Stomach (tissue), 9 donors: ENCODE measurements around the gene STARD3. TPM values are rescaled to one million over a fixed set of nuclear protein-coding genes. Genes with fewer than 3 reads are reported as not detected.
A peak's percentile ranks its signal among the peaks of the same experiment; 100 is the strongest.

Experiments used
- DNase-seq, 2 donors: peaks; one replicate each; pipeline versions ENCODE4 v3.0.0 to v3.0.0-alpha.2; 2013 to 2019
- H3K27ac ChIP-seq, 5 donors: fragments of 200-600 bp in 4 of 5; sonication (generic) in 4 of 5; one replicate each; pipeline ENCODE4 v1.5.1; 2013 to 2019; ENCODE audit warnings: mild to moderate bottlenecking in 1 of 5, moderate library complexity in 1 of 5
- H3K27me3 ChIP-seq, 3 donors: fragments of 200-600 bp; sonication (generic); one replicate each; pipeline ENCODE4 v1.5.1; 2017 to 2019; ENCODE audit warnings: mixed run types in 1 of 3
- H3K36me3 ChIP-seq, 4 donors: fragments of 200-600 bp; sonication (generic); 1 replicate in 3 of 4; 2 replicates in 1 of 4; pipeline ENCODE4 v1.5.1; 2016 to 2019
- H3K4me1 ChIP-seq, 4 donors: fragments of 200-600 bp; sonication (generic); one replicate each; pipeline ENCODE4 v1.5.1; 2016 to 2019
- H3K4me3 ChIP-seq, 4 donors: fragments of 200-600 bp; sonication (generic) in 3 of 4; one replicate each; pipeline ENCODE4 v1.5.1; 2016 to 2019; ENCODE audit warnings: mild to moderate bottlenecking in 1 of 4
- H3K9me3 ChIP-seq, 4 donors: fragments of 200-600 bp; sonication (generic); one replicate each; pipeline ENCODE4 v1.5.1; 2016 to 2019
- EP300 ChIP-seq: sonication (generic); formaldehyde crosslinking; IDR thresholded peaks from one replicate; pipeline ENCODE4 v1.6.1; 2017; ENCODE audit warnings: antibody characterized with exemption
- POLR2A ChIP-seq, 4 donors: fragments of 450-650 bp; IDR thresholded peaks; one replicate each; pipeline ENCODE4 v1.6.1; 2016; ENCODE audit warnings: antibody characterized with exemption in 4 of 4, control low read depth in 2 of 4, mild to moderate bottlenecking in 1 of 4, moderate library complexity in 1 of 4
- POLR2AphosphoS5 ChIP-seq, 3 donors: sonication (generic); formaldehyde crosslinking; IDR thresholded peaks; one replicate each; pipeline ENCODE4 v1.6.1; 2016; ENCODE audit warnings: antibody characterized with exemption in 3 of 3
- WGBS, 5 donors: extraction: QIAGEN DNeasy Blood & Tissue Kit in 3 of 5; methylation state at CpG; one replicate each; pipeline versions ENCODE4 v1.1.5 to v1.1.7; 2013 to 2018; 5-methylcytosine and 5-hydroxymethylcytosine counted together
- intact Hi-C: fragments of 100-400 bp; cut with DNase I; formaldehyde crosslinking; loops from one replicate; pipeline ENCODE4 v1.15.1; 2023; ENCODE audit warnings: low total_unique reads
- polyA plus RNA-seq, 3 donors: library from polyadenylated mRNA; stranded (reverse); fragments of 200-250 nt; gene quantifications; one replicate each; pipeline ENCODE4 v1.2.3, GENCODE V29; 2013
- total RNA-seq, 5 donors: library from RNA; depleted of rRNA; stranded (reverse); fragments of >200 nt; gene quantifications; one replicate each; pipeline versions ENCODE4 v1.1.0 to v1.2.3, GENCODE V29; 2014 to 2016
- TF ChIP-seq, protein P1 (sequence below), 7 experiments: fragments of 450-650 bp in 4 of 7; fragments of 200-600 bp in 3 of 7; sonication (generic) in 3 of 7; IDR thresholded peaks; one replicate each; pipeline ENCODE4 v1.5.1; 2016 to 2019; ENCODE audit warnings: antibody characterized with exemption in 7 of 7, control low read depth in 2 of 7, mild to moderate bottlenecking in 1 of 7
- donor health status: healthy with polysubstance abuse.
- donor health status: Bipolar disorder and iron deficiency.
- donor health status: healthy.

Gene STARD3
- total and polyA plus RNA-seq, 8 donors: 26.4 to 1,091 (median 52.0) TPM

GRCh38 chr17:39666601-39667261 is 29.8 kb downstream of the STARD3 start:
- Histone ChIP-seq H3K9me3 (no peaks in the 10 kb centered on the region), H3K36me3 (peaks cover 0 to 14% (median 11%) of the 10 kb centered on the region in 4 donors), H3K4me1 (peaks cover 55 to 81% (median 72%) of the 10 kb centered on the region in 4 donors), H3K27me3 (peaks cover 0 to 71% (median 45%) of the 10 kb centered on the region in 3 donors), H3K27ac (peak overlapping the region in 4 of 5 donors; percentile 10 to 82 (median 50)), H3K4me3 (peak overlapping the region in 1 of 4 donors; percentile 42)
- DNase-seq: peak in 1 of 2 donors; percentile 56
- TF ChIP-seq, protein P1, sequence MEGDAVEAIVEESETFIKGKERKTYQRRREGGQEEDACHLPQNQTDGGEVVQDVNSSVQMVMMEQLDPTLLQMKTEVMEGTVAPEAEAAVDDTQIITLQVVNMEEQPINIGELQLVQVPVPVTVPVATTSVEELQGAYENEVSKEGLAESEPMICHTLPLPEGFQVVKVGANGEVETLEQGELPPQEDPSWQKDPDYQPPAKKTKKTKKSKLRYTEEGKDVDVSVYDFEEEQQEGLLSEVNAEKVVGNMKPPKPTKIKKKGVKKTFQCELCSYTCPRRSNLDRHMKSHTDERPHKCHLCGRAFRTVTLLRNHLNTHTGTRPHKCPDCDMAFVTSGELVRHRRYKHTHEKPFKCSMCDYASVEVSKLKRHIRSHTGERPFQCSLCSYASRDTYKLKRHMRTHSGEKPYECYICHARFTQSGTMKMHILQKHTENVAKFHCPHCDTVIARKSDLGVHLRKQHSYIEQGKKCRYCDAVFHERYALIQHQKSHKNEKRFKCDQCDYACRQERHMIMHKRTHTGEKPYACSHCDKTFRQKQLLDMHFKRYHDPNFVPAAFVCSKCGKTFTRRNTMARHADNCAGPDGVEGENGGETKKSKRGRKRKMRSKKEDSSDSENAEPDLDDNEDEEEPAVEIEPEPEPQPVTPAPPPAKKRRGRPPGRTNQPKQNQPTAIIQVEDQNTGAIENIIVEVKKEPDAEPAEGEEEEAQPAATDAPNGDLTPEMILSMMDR (IDR thresholded peaks at IDR 0.05): no peak
- TF ChIP-seq POLR2AphosphoS5 (IDR thresholded peaks at IDR 0.05): no peak
- no peak for TF ChIP-seq POLR2A (IDR thresholded peaks at IDR 0.05)
- TF ChIP-seq EP300: no peak
- intact Hi-C loops: no loop called here
- WGBS, 5 donors: 58 to 75% (median 63%) methylated on average over 4 to 11 of the region's 11 CpGs

DNA sequence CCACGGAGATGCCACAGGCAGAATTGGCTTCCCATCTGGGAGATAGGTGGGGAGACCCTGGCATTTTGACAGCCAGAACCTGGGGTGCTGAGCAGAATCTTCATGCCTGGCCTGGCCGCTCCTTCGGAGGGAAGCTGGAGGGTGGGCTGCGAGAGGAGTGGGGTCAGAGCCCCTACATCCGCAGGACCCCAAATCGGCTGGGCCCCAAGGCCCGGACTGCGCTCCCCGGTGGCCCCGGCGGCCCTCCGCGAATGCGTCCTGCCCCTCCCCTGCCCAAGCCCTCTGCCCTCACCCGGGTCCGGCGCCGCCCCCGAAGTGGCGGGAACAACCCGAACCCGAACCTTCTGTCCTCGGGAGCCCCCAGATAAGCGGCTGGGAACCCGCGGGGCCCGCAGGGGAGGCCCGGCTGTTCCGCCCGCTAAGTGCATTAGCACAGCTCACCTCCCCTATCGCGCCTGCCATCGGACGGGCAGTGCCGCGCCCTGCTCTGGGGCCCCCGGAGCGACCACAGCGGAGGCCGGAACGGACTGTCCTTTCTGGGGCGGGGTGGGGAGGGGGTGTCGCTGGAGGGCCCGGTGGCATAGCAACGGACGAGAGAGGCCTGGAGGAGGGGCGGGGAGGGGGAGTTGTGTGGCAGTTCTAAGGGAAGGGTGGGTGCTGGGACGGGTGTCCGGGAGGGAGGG is 30.5 kb downstream of the STARD3 start:
- H3K27ac ChIP-seq: peak overlapping the region in 4 of 5 donors; percentile 42 to 82 (median 50)
- peak; percentile 57 to 75 for DNase-seq
- intact Hi-C loops: no loop called here
- H3K4me1 ChIP-seq: peaks cover 48 to 80% (median 71%) of the 10 kb centered on the region in 4 donors
- WGBS, 5 donors: 7 to 23% (median 10%) methylated on average over 6 to 49 of the region's 49 CpGs
- TF ChIP-seq EP300 (no peak), POLR2AphosphoS5 (IDR thresholded peaks at IDR 0.05) (no peak), POLR2A (IDR thresholded peaks at IDR 0.05) (no peak)
- TF ChIP-seq, protein P1 (IDR thresholded peaks at IDR 0.05): no peak
- H3K36me3 ChIP-seq: peaks cover 0 to 7% (median 6%) of the 10 kb centered on the region in 4 donors
- peak overlapping the region; percentile 33 to 55 (median 46) for H3K4me3 ChIP-seq
- peaks cover 0 to 78% (median 45%) of the 10 kb centered on the region in 3 donors for H3K27me3 ChIP-seq
- H3K9me3 ChIP-seq: no peaks in the 10 kb centered on the region

GRCh38 chr17:39667945-39668924 is 31.3 kb downstream of the STARD3 start, which contains the start of gene PNMT:
TSS of gene PNMT (plus strand) at chr17:39668453. CDS start at chr17:39668476, 23 bp downstream.
- H3K27me3 ChIP-seq: peaks cover 0 to 78% (median 45%) of the 10 kb centered on the region in 3 donors

More at GRCh38 chr17:39667945-39668924, 31.3 kb downstream of the STARD3 start, which contains the start of gene PNMT:
- H3K36me3 ChIP-seq: no peaks in the 10 kb centered on the region
- H3K9me3 ChIP-seq: no peaks in the 10 kb centered on the region
- peaks cover 40 to 71% (median 63%) of the 10 kb centered on the region in 4 donors for H3K4me1 ChIP-seq
- peak in 1 of 3 donors; percentile 10 for TF ChIP-seq POLR2AphosphoS5 (IDR thresholded peaks at IDR 0.05)
- TF ChIP-seq POLR2A (IDR thresholded peaks at IDR 0.05): no peak
- no peak for TF ChIP-seq EP300
- TF ChIP-seq, protein P1 (IDR thresholded peaks at IDR 0.05): peak in 5 of 7 experiments; percentile 28 to 72 (median 55)
- peak within 1 kb of the TSS in 4 of 5 donors; percentile 42 to 82 (median 50) for H3K27ac ChIP-seq
- intact Hi-C loops: no loop called here
- peak within 1 kb of the TSS; percentile 33 to 55 (median 46) for H3K4me3 ChIP-seq
- 2 to 4% (median 2%) methylated on average over 58 to 85 of the region's 85 CpGs for WGBS, 5 donors
- DNase-seq: peak; percentile 83 to 91
